ENCODE data around the gene GRK1.

- TF ChIP-seq CTCF (IDR thresholded peaks at IDR 0.05) (no peak), ZFX (IDR thresholded peaks at IDR 0.05; ENCODE audit: borderline replicate concordance) (no peak)
Observed at GRCh38 chr13:113753171-113753570, 86.2 kb downstream of the GRK1 start.

Measured in 22Rv1 (cell line).